GM19035 (cell line): ENCODE data around the gene DHRS4.
A peak's percentile ranks its signal among the peaks of the same experiment; 100 is the strongest.

Experiments
- ATAC-seq: cut with Tn5 transposase; IDR thresholded peaks from one replicate; pipeline ENCODE4 v1.9.1; 2021; ENCODE audit not compliant: unreplicated experiment

Gene DHRS4

GRCh38 chr14:23953464-23954278 lies at the start of gene DHRS4:
Gene DHRS4 (plus strand): TSS chr14:23953770. CDS start chr14:23953789, 19 bp downstream.
- peak; percentile 84 for ATAC-seq

GRCh38 chr14:23910101-23910875 lies 43.3 kb upstream of the DHRS4 start:
- ATAC-seq = no peak

GRCh38 chr14:23910876-23911210 lies 42.7 kb upstream of the DHRS4 start:
- no peak for ATAC-seq

- ATAC-seq = no peak
These were observed 38.0 kb upstream of the DHRS4 start for GRCh38 chr14:23915559-23915958.

GRCh38 chr14:23916004-23916403 lies 37.6 kb upstream of the DHRS4 start:
- no peak for ATAC-seq

GRCh38 chr14:23916446-23916845 lies 37.1 kb upstream of the DHRS4 start:
- no peak for ATAC-seq

DNA sequence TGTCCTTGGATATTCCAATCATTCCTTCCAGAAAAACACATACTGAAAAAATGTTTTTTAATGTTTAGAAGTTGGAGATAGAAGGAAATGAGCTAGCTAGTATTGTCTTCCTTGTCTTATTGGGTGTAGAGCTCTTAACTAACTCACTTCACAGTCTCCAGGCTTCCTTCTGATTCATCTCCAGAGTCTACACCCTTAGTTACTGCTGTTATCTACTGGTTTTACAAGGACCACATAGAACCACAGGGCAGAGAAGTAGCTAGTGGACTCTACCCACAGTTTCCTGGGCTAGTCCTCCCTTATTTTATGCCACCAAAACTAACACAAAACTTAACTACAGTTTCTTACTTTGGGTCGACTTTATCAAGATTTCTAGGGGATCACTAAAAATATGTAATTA lies 31.0 kb upstream of the DHRS4 start:
- no peak for ATAC-seq

DNA sequence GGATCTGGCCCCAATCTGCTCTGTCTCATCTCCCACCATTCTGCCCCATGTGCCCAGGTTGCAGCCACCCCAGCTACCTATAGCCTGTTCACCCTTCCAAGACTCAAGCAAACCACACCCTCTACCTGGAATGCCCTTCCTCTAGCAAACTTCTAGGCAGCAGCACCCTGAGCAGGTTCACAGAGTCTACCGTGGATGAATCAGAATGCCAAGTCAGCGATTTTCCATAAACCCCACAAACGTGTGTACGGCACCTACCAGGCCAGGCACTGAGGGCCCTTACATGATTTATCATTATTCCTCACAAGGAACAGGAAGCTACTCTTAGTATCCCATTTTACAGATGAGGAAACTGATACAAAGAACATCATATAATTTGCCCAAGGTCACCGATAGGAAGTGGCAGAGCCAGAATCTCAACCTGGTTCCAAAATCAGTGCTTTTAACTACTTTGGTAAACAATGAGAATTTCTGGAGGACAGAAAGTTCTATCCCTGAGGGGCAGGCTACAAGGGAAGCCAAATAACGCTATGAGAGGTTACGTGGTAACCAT lies 28.0 kb upstream of the DHRS4 start:
- ATAC-seq = no peak

DNA sequence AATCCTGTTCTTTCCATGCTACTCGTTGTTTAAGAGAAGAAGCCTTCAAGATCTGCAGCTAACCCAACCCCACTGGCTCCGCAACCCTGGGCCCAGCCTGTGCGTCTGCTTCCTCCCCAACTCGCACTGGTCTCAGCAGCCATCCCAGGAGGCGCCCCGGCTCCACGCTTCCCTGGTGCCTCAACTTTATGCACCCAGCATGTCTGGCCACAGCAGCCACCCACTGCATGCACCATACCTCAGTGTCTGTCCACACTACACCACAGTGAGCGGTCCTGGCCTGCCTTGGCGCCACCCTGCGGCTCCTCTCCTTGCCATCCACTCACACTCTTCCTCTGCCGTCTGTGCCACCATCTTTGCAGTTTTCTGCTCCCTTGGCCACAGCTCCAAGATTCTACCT lies 27.0 kb upstream of the DHRS4 start:
- no peak for ATAC-seq

DNA sequence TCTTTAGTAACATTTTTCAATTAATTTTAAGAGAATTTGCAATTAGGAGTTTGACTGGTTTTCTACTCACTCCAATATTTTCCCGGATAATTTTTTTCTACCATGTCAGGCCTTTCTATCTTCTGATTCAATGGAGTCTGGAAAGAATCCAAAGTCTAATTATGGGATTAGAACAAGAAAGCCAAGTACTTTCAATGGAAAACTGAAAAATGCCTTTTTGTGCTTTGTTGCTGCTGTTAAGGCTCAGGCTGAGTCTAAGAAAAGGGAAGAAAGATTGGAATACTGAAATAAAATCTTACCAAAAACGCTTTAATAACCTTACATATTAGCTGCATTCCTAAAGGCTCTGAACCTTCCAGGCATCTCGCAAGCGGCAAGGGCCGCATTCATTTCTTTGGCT lies 24.4 kb upstream of the DHRS4 start:
- no peak for ATAC-seq

DNA sequence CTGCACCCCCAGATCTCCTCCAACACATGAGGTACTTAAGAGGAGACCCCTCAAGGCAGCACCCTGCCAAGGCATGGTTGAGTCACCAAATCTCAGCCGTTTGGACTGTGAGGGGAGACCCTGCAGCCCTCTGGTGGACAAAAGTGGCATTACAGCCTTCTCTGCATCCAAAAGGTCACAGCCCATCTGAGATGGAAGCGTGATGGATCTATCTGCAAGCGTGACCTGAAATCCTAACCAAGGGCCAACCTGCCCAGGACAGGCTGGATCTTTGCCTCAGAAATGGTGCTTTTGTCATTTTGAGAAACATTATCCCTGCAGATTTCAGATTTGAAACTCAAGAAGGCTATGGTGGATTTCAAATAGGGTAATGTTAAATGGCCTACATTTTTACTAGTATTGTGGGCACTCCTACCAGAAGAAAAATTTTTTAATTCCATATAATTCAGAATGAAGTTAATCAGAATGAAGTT lies 23.7 kb upstream of the DHRS4 start:
- ATAC-seq = peak; percentile 68

- ATAC-seq = no peak
These were observed 22.8 kb upstream of the DHRS4 start for GRCh38 chr14:23930742-23931141.

GRCh38 chr14:23931721-23932289 lies 21.8 kb upstream of the DHRS4 start:
- ATAC-seq = no peak

DNA sequence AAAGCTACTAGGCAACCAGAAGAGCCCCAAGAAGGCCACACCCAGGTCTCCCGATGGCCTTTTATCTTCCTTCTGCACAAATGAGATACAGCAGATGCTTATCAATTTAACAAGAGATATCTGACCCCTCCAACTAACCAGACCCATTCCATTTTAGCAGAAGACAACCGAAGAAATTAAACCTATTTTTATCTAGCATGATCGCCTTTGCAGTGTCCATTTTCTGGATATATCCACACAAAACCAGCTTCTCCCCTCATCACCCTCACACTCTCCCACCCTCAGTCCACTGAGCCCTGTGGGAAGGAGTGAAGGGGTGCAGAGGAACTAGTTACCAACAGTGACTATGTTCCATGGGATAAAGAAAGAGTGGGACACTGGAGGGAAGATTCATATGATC lies 20.9 kb upstream of the DHRS4 start:
- no peak for ATAC-seq

GRCh38 chr14:23933108-23933741 lies 20.3 kb upstream of the DHRS4 start:
- no peak for ATAC-seq

DNA sequence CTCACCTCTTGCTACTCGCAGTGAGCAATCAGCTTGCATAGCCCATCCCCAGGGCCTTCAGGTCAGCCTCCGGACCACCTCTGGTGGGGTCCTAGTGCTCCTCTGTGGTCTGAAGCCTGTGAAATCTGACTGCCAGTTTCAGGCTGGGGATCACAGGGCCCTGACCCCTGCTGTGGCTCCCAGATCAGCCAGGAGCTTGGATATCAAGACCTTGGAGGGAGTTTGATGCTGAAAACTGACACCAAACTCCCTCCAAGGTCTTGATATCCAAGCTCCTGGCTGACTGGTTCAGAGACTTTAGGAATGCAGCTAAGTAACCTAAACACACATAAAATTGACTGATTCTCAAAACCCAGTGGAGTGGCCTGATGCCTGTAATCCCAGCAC lies 19.8 kb upstream of the DHRS4 start:
- no peak for ATAC-seq

GRCh38 chr14:23935158-23935557 lies 18.4 kb upstream of the DHRS4 start:
- ATAC-seq = no peak

GRCh38 chr14:23936084-23936829 lies 17.3 kb upstream of the DHRS4 start:
- ATAC-seq = no peak

DNA sequence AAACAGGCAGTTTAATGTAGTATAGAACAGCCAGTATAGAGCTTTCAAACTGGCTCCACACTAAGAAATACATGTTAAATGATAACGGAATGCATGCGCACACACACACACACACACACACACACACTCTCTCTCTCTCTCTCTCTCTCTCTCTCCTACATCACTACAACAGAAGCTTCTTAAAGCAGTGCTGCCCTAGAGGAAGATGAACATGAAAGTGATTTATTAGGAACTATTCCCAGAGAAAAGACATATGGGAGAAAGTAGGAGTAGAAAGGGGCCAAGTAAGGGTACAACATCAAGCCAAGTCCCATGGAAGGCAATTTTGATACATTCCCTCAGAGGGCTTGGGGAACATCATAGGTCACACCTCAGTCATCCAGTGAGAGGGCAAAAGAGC lies 16.4 kb upstream of the DHRS4 start:
- ATAC-seq = no peak

GRCh38 chr14:23938823-23939222 lies 14.7 kb upstream of the DHRS4 start:
- no peak for ATAC-seq
